ENCODE data around the gene ELK4. TPM values are rescaled to one million over a fixed set of nuclear protein-coding genes. Genes with fewer than 3 reads are reported as not detected.
A peak's percentile ranks its signal among the peaks of the same experiment; 100 is the strongest.

ELK4 gene
- total RNA-seq, 4 donors from 2014 or later = 22.4 to 29.7 (median 26.2) TPM

- no peak overlapping the region for H3K4me3 ChIP-seq
- H3K27ac ChIP-seq = peak overlapping the region in 2 of 4 donors; percentile 8 to 97
Observed at GRCh38 chr1:205633421-205633976, 1.7 kb upstream of the ELK4 start.

DNA sequence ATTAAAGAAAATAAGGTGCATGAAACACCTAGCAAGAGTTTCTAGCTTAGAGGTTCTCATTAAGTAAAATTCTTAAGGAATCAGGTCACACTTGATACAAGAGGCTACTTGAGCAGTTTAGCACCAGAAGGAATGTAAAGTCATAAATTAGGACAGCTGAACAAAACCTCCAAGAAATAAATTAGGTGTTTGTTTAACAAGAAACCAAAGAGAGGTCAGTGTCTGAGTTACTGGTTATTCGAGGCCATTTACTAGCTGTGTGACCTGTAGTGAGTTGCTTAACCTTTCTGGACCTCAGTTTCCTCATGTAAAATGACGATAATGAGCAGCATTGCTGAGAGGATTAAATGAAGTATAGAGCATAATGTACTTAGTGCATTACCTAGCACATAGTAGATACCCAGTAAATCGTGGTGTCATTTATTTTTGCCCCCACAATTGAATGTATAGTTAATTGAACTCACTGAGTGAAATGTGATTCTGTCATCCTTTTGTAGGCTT is 908 bp upstream of the ELK4 start:
- TF ChIP-seq, protein P1, sequence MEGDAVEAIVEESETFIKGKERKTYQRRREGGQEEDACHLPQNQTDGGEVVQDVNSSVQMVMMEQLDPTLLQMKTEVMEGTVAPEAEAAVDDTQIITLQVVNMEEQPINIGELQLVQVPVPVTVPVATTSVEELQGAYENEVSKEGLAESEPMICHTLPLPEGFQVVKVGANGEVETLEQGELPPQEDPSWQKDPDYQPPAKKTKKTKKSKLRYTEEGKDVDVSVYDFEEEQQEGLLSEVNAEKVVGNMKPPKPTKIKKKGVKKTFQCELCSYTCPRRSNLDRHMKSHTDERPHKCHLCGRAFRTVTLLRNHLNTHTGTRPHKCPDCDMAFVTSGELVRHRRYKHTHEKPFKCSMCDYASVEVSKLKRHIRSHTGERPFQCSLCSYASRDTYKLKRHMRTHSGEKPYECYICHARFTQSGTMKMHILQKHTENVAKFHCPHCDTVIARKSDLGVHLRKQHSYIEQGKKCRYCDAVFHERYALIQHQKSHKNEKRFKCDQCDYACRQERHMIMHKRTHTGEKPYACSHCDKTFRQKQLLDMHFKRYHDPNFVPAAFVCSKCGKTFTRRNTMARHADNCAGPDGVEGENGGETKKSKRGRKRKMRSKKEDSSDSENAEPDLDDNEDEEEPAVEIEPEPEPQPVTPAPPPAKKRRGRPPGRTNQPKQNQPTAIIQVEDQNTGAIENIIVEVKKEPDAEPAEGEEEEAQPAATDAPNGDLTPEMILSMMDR (IDR thresholded peaks at IDR 0.05) = no peak
- TF ChIP-seq POLR2A (IDR thresholded peaks at IDR 0.05) (no peak), EP300 (IDR thresholded peaks at IDR 0.05) (no peak)
- Histone ChIP-seq H3K4me1 (peaks cover 0 to 52% (median 18%) of the 10 kb centered on the region in 4 donors), H3K4me3 (peak overlapping the region; percentile 65 to 86 (median 70)), H3K36me3 (no peaks in the 10 kb centered on the region), H3K27me3 (no peaks in the 10 kb centered on the region), H3K9me3 (no peaks in the 10 kb centered on the region), H3K27ac (peak overlapping the region; percentile 88 to 99 (median 96))
- no peak for DNase-seq (ENCODE audit: low spot score in 2 of 2)
- 51 to 54% methylated on average over 3 of the region's 3 CpGs for WGBS, 2 donors

More at GRCh38 chr1:205633421-205633976, 1.7 kb upstream of the ELK4 start:
- no peak for DNase-seq (ENCODE audit: low spot score in 2 of 2)
- TF ChIP-seq, protein P1 (IDR thresholded peaks at IDR 0.05) = no peak
- TF ChIP-seq EP300 (IDR thresholded peaks at IDR 0.05) (no peak), POLR2A (IDR thresholded peaks at IDR 0.05) (no peak)
- WGBS, 2 donors = 50 to 58% methylated on average over 6 of the region's 6 CpGs
- H3K4me1 ChIP-seq = peaks cover 0 to 48% (median 17%) of the 10 kb centered on the region in 4 donors
- no peaks in the 10 kb centered on the region for H3K9me3 ChIP-seq
- no peaks in the 10 kb centered on the region for H3K36me3 ChIP-seq
- no peaks in the 10 kb centered on the region for H3K27me3 ChIP-seq

DNA sequence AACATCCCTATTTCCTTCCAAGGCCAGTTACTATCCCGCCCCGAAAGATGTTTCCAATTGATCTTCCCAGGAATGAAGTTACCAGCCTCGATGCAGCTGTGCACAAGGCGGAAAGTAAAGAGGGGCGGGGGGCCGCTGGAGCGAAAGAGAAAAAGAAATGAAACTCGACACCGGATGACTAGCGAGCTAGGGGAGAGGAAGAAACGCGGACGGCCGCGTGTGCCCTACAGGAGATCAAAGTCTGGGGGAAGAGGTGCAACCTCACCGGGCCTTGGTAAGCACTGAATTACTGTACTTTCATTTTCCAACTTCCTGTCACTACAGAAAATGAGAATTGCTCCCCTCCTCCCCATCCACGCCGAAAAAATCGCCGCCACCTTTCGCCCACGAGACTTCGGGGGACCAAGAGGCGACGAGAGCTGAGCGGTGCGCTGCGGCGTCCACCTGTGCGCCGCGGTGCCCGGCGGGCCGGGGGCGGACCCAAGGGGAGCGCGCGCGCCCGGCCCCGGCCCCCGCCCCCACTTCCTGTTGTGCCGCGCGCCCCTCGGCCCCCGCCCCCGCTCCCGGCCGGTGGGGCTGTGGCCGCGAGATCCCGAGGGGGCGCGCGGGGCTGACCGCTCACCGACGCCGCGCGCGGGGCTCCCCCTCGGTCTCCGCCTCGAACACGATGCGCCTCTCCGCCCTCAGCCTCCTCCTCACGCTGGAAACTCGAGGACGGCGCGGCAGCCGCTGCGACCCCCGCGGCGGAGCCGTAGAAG is 622 bp downstream of the ELK4 start:
- Histone ChIP-seq H3K36me3 (no peaks in the 10 kb centered on the region), H3K9me3 (no peaks in the 10 kb centered on the region), H3K4me3 (peak overlapping the region; percentile 56 to 86 (median 66)), H3K27me3 (no peaks in the 10 kb centered on the region), H3K4me1 (peaks cover 0 to 43% (median 16%) of the 10 kb centered on the region in 4 donors), H3K27ac (peak overlapping the region; percentile 88 to 99 (median 96))
- WGBS, 2 donors = 0% methylated on average over 57 to 71 of the region's 81 CpGs
- DNase-seq (ENCODE audit: low spot score in 2 of 2) = peak; percentile 16 to 33
- TF ChIP-seq EP300 (IDR thresholded peaks at IDR 0.05) (peak in 1 of 2 donors; percentile 55), POLR2A (IDR thresholded peaks at IDR 0.05) (no peak)
- TF ChIP-seq, protein P1 (IDR thresholded peaks at IDR 0.05) = no peak

- H3K4me1 ChIP-seq = peaks cover 0 to 48% (median 16%) of the 10 kb centered on the region in 4 donors
- 9 to 11% methylated on average over 3 of the region's 3 CpGs for WGBS, 2 donors
- H3K27me3 ChIP-seq = no peaks in the 10 kb centered on the region
- H3K36me3 ChIP-seq = no peaks in the 10 kb centered on the region
- DNase-seq (ENCODE audit: low spot score in 2 of 2) = no peak
- no peaks in the 10 kb centered on the region for H3K9me3 ChIP-seq
- TF ChIP-seq POLR2A (IDR thresholded peaks at IDR 0.05) = no peak
- TF ChIP-seq, protein P1 (IDR thresholded peaks at IDR 0.05) = no peak
- no peak for TF ChIP-seq EP300 (IDR thresholded peaks at IDR 0.05)
- peak overlapping the region; percentile 88 to 99 (median 96) for H3K27ac ChIP-seq
- peak overlapping the region; percentile 56 to 86 (median 66) for H3K4me3 ChIP-seq
Observed at GRCh38 chr1:205630651-205631009, 1.2 kb downstream of the ELK4 start.

DNA sequence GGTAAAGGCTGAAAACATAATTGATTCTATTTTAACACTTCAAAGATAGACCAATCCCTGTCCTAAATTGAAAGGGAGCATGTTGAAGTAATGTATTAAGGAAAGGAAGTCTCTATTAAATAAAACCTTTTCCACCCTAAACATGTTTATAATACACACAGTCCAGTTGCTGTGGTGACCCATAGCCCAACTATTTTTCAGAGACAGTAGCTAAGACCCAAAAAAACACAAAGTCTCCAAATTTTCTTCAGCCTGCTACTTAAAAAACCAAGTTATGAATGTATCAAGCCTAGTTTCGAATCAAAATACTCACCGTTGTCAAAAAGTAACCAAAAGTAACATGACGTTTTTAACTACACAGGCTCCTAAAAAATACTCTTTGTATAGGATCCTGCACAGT is 1.6 kb downstream of the ELK4 start:
- Histone ChIP-seq H3K27me3 (no peaks in the 10 kb centered on the region), H3K4me1 (peaks cover 0 to 49% (median 16%) of the 10 kb centered on the region in 4 donors), H3K36me3 (no peaks in the 10 kb centered on the region), H3K27ac (peak overlapping the region in 3 of 4 donors; percentile 95 to 99 (median 96)), H3K9me3 (no peaks in the 10 kb centered on the region), H3K4me3 (peak overlapping the region in 3 of 4 donors; percentile 56 to 86 (median 62))
- DNase-seq (ENCODE audit: low spot score in 2 of 2) = no peak
- no peak for TF ChIP-seq POLR2A (IDR thresholded peaks at IDR 0.05)
- no peak for TF ChIP-seq EP300 (IDR thresholded peaks at IDR 0.05)
- TF ChIP-seq, protein P1 (IDR thresholded peaks at IDR 0.05) = no peak
- WGBS, 2 donors = 9 to 18% methylated on average over 3 of the region's 3 CpGs

Data from tibial nerve (tissue), 4 donors.